SK-N-SH (cell line): Measurements from ENCODE around the gene RNF151. TPM values are rescaled to one million over a fixed set of nuclear protein-coding genes. Genes with fewer than 3 reads are reported as not detected.
A peak's percentile ranks its signal among the peaks of the same experiment; 100 is the strongest.

Experiments
- CTCF ChIA-PET: fragments of 300-600, 350-600 bp; formaldehyde crosslinking; extraction: SDS; loops from one replicate; lab custom pipeline; 2021; lab: Yijun Ruan, JAX
- POLR2A ChIA-PET: fragments of 350-600 bp; sonication (Branson Sonifier 250); formaldehyde crosslinking; extraction: SDS; loops from one replicate; lab custom pipeline; 2020; ENCODE audit warnings: antibody characterized with exemption, inconsistent platforms; lab: Yijun Ruan, JAX
- DNase-seq: peaks from one replicate; pipeline ENCODE4 v3.0.0; 2012
- H2AFZ ChIP-seq: fragments of 200-600 bp; sonication (generic); 2 replicates; pipeline ENCODE4 v1.8.1; 2016; ENCODE audit warnings: antibody characterized with exemption, mild to moderate bottlenecking, low read depth
- H3F3A ChIP-seq: fragments of 200-600 bp; sonication (generic); replicated peaks from 2 replicates; pipeline ENCODE3; 2016; ENCODE audit warnings: antibody characterized with exemption, mild to moderate bottlenecking; ENCODE audit not compliant: insufficient read depth
- H3K27ac ChIP-seq, 2 experiments: fragments of 200-500 bp in 1 of 2; fragments of 200-600 bp in 1 of 2; sonication (Bioruptor generic) in 1 of 2; sonication (generic), shearing (Covaris generic) in 1 of 2; 2 replicates each; pipeline versions ENCODE4 v1.5.1 to v1.6.1; 2014 to 2016; ENCODE audit warnings: low read depth in 2 of 2, inconsistent platforms in 1 of 2, low read length in 1 of 2, mild to moderate bottlenecking in 1 of 2, mixed read lengths in 1 of 2
- H3K27me3 ChIP-seq: fragments of 200-600 bp; sonication (generic), shearing (Covaris generic); 2 replicates; pipeline ENCODE4 v1.6.1; 2016; ENCODE audit warnings: mixed run types; ENCODE audit not compliant: insufficient read depth
- H3K36me3 ChIP-seq, 2 experiments: fragments of 200-500 bp in 1 of 2; fragments of 200-600 bp in 1 of 2; sonication (Bioruptor generic) in 1 of 2; sonication (generic) in 1 of 2; replicated peaks in 1 of 2; 2 replicates each; pipeline versions ENCODE3 to v1.5.1; 2014 to 2016; ENCODE audit warnings: low read length in 1 of 2, mild to moderate bottlenecking in 1 of 2; ENCODE audit not compliant: insufficient read depth in 2 of 2, control insufficient read depth in 1 of 2
- H3K4me1 ChIP-seq, 2 experiments: fragments of 200-500 bp in 1 of 2; fragments of 200-600 bp in 1 of 2; sonication (Bioruptor generic) in 1 of 2; sonication (generic), shearing (Covaris generic) in 1 of 2; 2 replicates each; pipeline versions ENCODE4 v1.5.1 to v1.6.1; 2014 to 2016; ENCODE audit warnings: low read depth in 1 of 2, low read length in 1 of 2, mixed run types in 1 of 2; ENCODE audit not compliant: insufficient read depth in 2 of 2, control insufficient read depth in 1 of 2
- H3K4me2 ChIP-seq: fragments of 200-600 bp; sonication (generic), shearing (Covaris generic); 2 replicates; pipeline ENCODE4 v1.6.1; 2017; ENCODE audit warnings: mixed run types
- H3K4me3 ChIP-seq, 2 experiments: fragments of 200-500 bp in 1 of 2; fragments of 200-600 bp in 1 of 2; sonication (Bioruptor generic) in 1 of 2; sonication (generic), shearing (Covaris generic) in 1 of 2; 2 replicates each; pipeline versions ENCODE4 v1.5.1 to v1.8.1; 2014 to 2016; ENCODE audit warnings: low read depth in 2 of 2, inconsistent platforms in 1 of 2, low read length in 1 of 2, mild to moderate bottlenecking in 1 of 2, mixed read lengths in 1 of 2, moderate library complexity in 1 of 2
- H3K79me2 ChIP-seq: fragments of 200-600 bp; sonication (generic); 2 replicates; pipeline ENCODE4 v1.8.1; 2017; ENCODE audit warnings: mild to moderate bottlenecking; ENCODE audit not compliant: insufficient read depth
- H3K9ac ChIP-seq: fragments of 200-600 bp; sonication (generic); 2 replicates; pipeline ENCODE4 v1.6.1; 2017; ENCODE audit warnings: mixed run types
- H3K9me2 ChIP-seq: fragments of 200-600 bp; sonication (generic); 2 replicates; pipeline ENCODE4 v1.6.1; 2017; ENCODE audit warnings: mixed run types
- H3K9me3 ChIP-seq: fragments of 200-600 bp; sonication (generic); 2 replicates; pipeline ENCODE4 v1.6.1; 2017; ENCODE audit warnings: mixed run types, mild to moderate bottlenecking, moderate library complexity
- H4K20me1 ChIP-seq: fragments of 200-600 bp; sonication (generic); 2 replicates; pipeline ENCODE4 v1.6.1; 2017; ENCODE audit warnings: mild to moderate bottlenecking, mixed run types; ENCODE audit not compliant: insufficient read depth
- CHD2 ChIP-seq: fragments of 150-350 bp; IDR thresholded peaks from 2 replicates; pipeline ENCODE4 v1.6.1; 2018; ENCODE audit warnings: low read length; ENCODE audit not compliant: partially characterized antibody
- CTCF ChIP-seq: fragments of 200-600 bp; sonication (generic); IDR thresholded peaks from 2 replicates; pipeline ENCODE4 v1.6.1; 2017; ENCODE audit warnings: antibody characterized with exemption, mild to moderate bottlenecking, moderate library complexity
- FOSL2 ChIP-seq: IDR thresholded peaks from 2 replicates; pipeline ENCODE4 v1.4.0; 2012; ENCODE audit warnings: low read depth, mild to moderate bottlenecking, moderate library complexity, borderline replicate concordance
- FOXM1 ChIP-seq: IDR thresholded peaks from 2 replicates; pipeline ENCODE4 v1.4.0; 2012; ENCODE audit warnings: low read depth, mild to moderate bottlenecking
- GATA2 ChIP-seq: sonication (generic); formaldehyde crosslinking; IDR thresholded peaks from 2 replicates; pipeline ENCODE4 v1.5.0; 2020; ENCODE audit warnings: mild to moderate bottlenecking, missing genetic modification reagents
- MAX ChIP-seq: IDR thresholded peaks from 2 replicates; pipeline ENCODE4 v1.4.0; 2012; ENCODE audit warnings: low read depth
- MXI1 ChIP-seq: IDR thresholded peaks from 2 replicates; pipeline ENCODE4 v1.6.1; 2012; ENCODE audit warnings: mild to moderate bottlenecking, low read depth, low read length, improper control_type of control experiment
- NRF1 ChIP-seq: IDR thresholded peaks from 2 replicates; pipeline ENCODE4 v1.6.1; 2012; ENCODE audit warnings: low read depth, mild to moderate bottlenecking, low read length
- POLR2AphosphoS5 ChIP-seq: IDR thresholded peaks from 2 replicates; pipeline ENCODE4 v1.6.1; 2012; ENCODE audit warnings: low read depth, low read length
- RAD21 ChIP-seq: IDR thresholded peaks from 2 replicates; pipeline ENCODE4 v1.6.1; 2012; ENCODE audit warnings: mild to moderate bottlenecking, low read length
- RCOR1 ChIP-seq: fragments of 150-350 bp; IDR thresholded peaks from 2 replicates; pipeline ENCODE4 v1.6.1; 2017; ENCODE audit warnings: antibody characterized with exemption, low read length
- REST ChIP-seq: IDR thresholded peaks from 2 replicates; pipeline ENCODE4 v1.6.1; 2012; ENCODE audit warnings: mild to moderate bottlenecking, low read depth, low read length, moderate library complexity
- SMC3 ChIP-seq: IDR thresholded peaks from 2 replicates; pipeline ENCODE4 v1.6.1; 2012; ENCODE audit warnings: low read depth, low read length, improper control_type of control experiment
- TAF1 ChIP-seq: IDR thresholded peaks from 2 replicates; pipeline ENCODE4 v1.6.1; 2012; ENCODE audit warnings: low read depth, mild to moderate bottlenecking, low read length, moderate library complexity, borderline replicate concordance
- USF1 ChIP-seq: IDR thresholded peaks from 2 replicates; pipeline ENCODE4 v1.4.0; 2012; ENCODE audit warnings: low read depth, borderline replicate concordance
- YY1 ChIP-seq: IDR thresholded peaks from 2 replicates; pipeline ENCODE4 v1.4.0; 2012; ENCODE audit warnings: low read depth, mild to moderate bottlenecking
- ZBTB33 ChIP-seq: IDR thresholded peaks from 2 replicates; pipeline ENCODE4 v1.4.0; 2012; ENCODE audit warnings: low read depth, borderline replicate concordance
- WGBS: methylation state at CpG from one replicate; pipeline ENCODE4 v1.1.6; 2017; ENCODE audit warnings: low lambda C conversion rate; 5-methylcytosine and 5-hydroxymethylcytosine counted together
- polyA plus RNA-seq, 3 experiments: library from polyadenylated mRNA; depleted of rRNA; stranded (reverse); fragments of >200 nt; gene quantifications; 2 replicates each; pipeline ENCODE4 v1.2.3, GENCODE V29; 2012

The RNF151 gene
- polyA plus RNA-seq, 1 of the 3 experiments (the other 2 are of a cell fraction): 0.07 TPM

- Histone ChIP-seq H3F3A (no peaks in the 10 kb centered on the region), H2AFZ (peak overlapping the region; percentile 84; the same call in 1 of the 2 replicates), H3K4me2 (peak overlapping the region; percentile 83), H3K27ac (peak overlapping the region in 1 of 2 experiments; percentile 77; a peak in 3 of 4 replicates), H3K9me2 (no peaks in the 10 kb centered on the region), H3K9ac (peak overlapping the region; percentile 76), H3K9me3 (no peaks in the 10 kb centered on the region), H3K79me2 (no peaks in the 10 kb centered on the region), H4K20me1 (no peaks in the 10 kb centered on the region), H3K27me3 (no peaks in the 10 kb centered on the region), H3K4me1 (peaks cover 0 to 17% of the 10 kb centered on the region in 2 experiments; a peak in 1 of 4 replicates), H3K4me3 (peak overlapping the region; percentile 56 to 64), H3K36me3 (no peaks in the 10 kb centered on the region)
- peak; percentile 99 for DNase-seq
- ChIA-PET CTCF (interaction anchor here (0.6 to 5.2 kb wide), 43 partner anchors 9 to 838 kb away, joined by 3 to 137 read pairs (median 5); partner anchors contain the start of genes EME2, FAHD1, HAGH and HS3ST6), POLR2A (interaction anchor here (1.0 to 1.5 kb wide), 3 partner anchors 31 to 40 kb away, joined by 4 to 8 read pairs (median 4); partner anchors contain the start of gene RPS2)
- no peak for TF ChIP-seq FOXM1
- 0 out of 2 replicates have a peak, but pooled peaks have one; percentile 2 for TF ChIP-seq REST
- peak; percentile 56 for TF ChIP-seq MXI1
- no peak for TF ChIP-seq RCOR1
- peak; percentile 91 for TF ChIP-seq RAD21
- no peak for TF ChIP-seq GATA2 (CRISPR knock-in tag)
- peak; percentile 90 for TF ChIP-seq MAX
- peak; percentile 64 for TF ChIP-seq CHD2
- TF ChIP-seq NRF1: peak; percentile 93
- TF ChIP-seq CTCF: peak; percentile 73
- TF ChIP-seq ZBTB33: no peak
- TF ChIP-seq SMC3: peak; percentile 98
- peak; percentile 54 for TF ChIP-seq POLR2AphosphoS5
- TF ChIP-seq TAF1: peak; percentile 53; the same call in 1 of the 2 replicates
- no peak for TF ChIP-seq FOSL2
- no peak for TF ChIP-seq YY1
- peak; percentile 12; the same call in 1 of the 2 replicates for TF ChIP-seq USF1
- WGBS: 40% methylated on average over 8 of the region's 70 CpGs
These were observed 36.9 kb upstream of the RNF151 start for GRCh38 chr16:1929578-1930337.
